GM12872 (cell line): ENCODE data around the gene FGFR2.

Source experiments
- TF ChIP-seq, protein P1 (sequence below): IDR thresholded peaks from 3 replicates; pipeline ENCODE4 v1.5.1; 2011; ENCODE audit warnings: low read depth, mild to moderate bottlenecking, low read length, moderate library complexity; ENCODE audit not compliant: insufficient read depth

Gene FGFR2

DNA sequence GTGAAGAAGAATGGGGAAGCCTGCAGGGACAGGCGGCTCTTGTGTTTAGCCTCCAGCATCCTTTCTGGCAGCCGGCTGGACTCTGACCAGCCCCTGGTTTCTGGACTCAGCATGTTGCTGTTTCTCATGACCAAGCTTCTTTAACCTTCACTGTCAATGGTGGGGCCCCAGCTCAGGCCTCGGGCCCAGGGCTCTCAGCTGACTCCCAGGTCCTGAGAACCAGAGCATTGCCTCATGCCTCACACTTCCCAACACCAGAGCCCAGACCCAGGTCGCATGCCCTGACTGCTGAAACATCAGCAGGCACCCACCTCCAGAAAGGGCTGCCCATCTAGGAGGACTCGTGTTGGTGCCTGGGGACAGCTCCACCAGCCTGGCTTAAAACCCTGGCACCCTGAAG is 34.8 kb upstream of the FGFR2 start:
- TF ChIP-seq, protein P1, sequence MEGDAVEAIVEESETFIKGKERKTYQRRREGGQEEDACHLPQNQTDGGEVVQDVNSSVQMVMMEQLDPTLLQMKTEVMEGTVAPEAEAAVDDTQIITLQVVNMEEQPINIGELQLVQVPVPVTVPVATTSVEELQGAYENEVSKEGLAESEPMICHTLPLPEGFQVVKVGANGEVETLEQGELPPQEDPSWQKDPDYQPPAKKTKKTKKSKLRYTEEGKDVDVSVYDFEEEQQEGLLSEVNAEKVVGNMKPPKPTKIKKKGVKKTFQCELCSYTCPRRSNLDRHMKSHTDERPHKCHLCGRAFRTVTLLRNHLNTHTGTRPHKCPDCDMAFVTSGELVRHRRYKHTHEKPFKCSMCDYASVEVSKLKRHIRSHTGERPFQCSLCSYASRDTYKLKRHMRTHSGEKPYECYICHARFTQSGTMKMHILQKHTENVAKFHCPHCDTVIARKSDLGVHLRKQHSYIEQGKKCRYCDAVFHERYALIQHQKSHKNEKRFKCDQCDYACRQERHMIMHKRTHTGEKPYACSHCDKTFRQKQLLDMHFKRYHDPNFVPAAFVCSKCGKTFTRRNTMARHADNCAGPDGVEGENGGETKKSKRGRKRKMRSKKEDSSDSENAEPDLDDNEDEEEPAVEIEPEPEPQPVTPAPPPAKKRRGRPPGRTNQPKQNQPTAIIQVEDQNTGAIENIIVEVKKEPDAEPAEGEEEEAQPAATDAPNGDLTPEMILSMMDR, result no peak

GRCh38 chr10:121631365-121632029 is 33.3 kb upstream of the FGFR2 start:
- TF ChIP-seq, protein P1, result no peak

- TF ChIP-seq, protein P1, result no peak
These were observed 30.6 kb upstream of the FGFR2 start for GRCh38 chr10:121628859-121629258.

GRCh38 chr10:121627876-121628581 is 29.8 kb upstream of the FGFR2 start:
- TF ChIP-seq, protein P1, result no peak

GRCh38 chr10:121624836-121625486 is 26.7 kb upstream of the FGFR2 start:
- TF ChIP-seq, protein P1, result no peak

GRCh38 chr10:121618906-121619305 is 20.7 kb upstream of the FGFR2 start:
- TF ChIP-seq, protein P1, result no peak

DNA sequence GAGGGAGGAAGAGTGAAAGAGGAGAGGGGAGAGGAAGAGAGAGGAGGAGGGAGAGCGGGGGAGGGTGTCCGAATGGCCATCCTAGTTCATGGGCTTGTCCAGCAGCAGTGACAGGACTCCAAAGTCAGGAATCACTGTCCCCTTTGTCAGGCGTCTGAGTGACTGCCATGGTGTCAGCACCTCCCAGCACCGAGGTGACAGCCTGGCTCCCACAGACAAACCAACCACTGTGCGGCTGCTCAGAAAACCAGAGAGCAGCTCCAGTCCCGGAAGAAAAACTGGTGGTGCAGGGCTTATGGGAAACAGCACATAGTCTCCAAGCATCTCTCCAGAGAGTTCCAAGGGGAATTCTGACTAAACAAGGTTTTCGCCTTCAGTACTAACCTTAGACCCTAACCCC is 18.9 kb upstream of the FGFR2 start:
- TF ChIP-seq, protein P1, result no peak
